ENCODE measurements around the gene KHDRBS2.

DNA sequence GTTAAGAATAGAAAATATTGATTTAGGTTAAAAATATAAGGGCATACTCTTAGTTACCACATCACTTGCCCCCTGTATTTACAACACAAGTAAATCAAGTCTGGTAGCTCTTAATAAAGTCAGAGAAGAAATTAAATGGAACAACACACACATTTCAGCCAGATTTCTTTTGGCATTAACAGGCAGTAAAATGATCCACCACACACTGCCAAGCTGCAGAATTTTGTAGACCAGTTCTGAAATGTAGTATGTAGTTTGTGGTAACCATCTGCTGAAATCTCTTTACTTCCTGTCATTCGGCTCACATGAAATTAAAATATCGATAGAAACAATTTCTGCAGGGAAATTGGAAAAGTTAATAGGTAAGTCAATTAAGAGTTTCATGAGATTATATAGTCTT is 326.8 kb downstream of the KHDRBS2 start:
- TF ChIP-seq CREB1 (CRISPR knock-in tag; IDR thresholded peaks at IDR 0.05) (no peak), JUN (CRISPR knock-in tag; IDR thresholded peaks at IDR 0.05) (no peak), USF1 (CRISPR knock-in tag; IDR thresholded peaks at IDR 0.05) (no peak)
- TF ChIP-seq, protein P1, sequence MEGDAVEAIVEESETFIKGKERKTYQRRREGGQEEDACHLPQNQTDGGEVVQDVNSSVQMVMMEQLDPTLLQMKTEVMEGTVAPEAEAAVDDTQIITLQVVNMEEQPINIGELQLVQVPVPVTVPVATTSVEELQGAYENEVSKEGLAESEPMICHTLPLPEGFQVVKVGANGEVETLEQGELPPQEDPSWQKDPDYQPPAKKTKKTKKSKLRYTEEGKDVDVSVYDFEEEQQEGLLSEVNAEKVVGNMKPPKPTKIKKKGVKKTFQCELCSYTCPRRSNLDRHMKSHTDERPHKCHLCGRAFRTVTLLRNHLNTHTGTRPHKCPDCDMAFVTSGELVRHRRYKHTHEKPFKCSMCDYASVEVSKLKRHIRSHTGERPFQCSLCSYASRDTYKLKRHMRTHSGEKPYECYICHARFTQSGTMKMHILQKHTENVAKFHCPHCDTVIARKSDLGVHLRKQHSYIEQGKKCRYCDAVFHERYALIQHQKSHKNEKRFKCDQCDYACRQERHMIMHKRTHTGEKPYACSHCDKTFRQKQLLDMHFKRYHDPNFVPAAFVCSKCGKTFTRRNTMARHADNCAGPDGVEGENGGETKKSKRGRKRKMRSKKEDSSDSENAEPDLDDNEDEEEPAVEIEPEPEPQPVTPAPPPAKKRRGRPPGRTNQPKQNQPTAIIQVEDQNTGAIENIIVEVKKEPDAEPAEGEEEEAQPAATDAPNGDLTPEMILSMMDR (IDR thresholded peaks at IDR 0.05) = no peak
- TF ChIP-seq, protein P2, sequence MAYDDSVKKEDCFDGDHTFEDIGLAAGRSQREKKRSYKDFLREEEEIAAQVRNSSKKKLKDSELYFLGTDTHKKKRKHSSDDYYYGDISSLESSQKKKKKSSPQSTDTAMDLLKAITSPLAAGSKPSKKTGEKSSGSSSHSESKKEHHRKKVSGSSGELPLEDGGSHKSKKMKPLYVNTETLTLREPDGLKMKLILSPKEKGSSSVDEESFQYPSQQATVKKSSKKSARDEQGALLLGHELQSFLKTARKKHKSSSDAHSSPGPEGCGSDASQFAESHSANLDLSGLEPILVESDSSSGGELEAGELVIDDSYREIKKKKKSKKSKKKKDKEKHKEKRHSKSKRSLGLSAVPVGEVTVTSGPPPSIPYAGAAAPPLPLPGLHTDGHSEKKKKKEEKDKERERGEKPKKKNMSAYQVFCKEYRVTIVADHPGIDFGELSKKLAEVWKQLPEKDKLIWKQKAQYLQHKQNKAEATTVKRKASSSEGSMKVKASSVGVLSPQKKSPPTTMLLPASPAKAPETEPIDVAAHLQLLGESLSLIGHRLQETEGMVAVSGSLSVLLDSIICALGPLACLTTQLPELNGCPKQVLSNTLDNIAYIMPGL (CRISPR knock-in tag; IDR thresholded peaks at IDR 0.05) = no peak
- TF ChIP-seq, protein P3, sequence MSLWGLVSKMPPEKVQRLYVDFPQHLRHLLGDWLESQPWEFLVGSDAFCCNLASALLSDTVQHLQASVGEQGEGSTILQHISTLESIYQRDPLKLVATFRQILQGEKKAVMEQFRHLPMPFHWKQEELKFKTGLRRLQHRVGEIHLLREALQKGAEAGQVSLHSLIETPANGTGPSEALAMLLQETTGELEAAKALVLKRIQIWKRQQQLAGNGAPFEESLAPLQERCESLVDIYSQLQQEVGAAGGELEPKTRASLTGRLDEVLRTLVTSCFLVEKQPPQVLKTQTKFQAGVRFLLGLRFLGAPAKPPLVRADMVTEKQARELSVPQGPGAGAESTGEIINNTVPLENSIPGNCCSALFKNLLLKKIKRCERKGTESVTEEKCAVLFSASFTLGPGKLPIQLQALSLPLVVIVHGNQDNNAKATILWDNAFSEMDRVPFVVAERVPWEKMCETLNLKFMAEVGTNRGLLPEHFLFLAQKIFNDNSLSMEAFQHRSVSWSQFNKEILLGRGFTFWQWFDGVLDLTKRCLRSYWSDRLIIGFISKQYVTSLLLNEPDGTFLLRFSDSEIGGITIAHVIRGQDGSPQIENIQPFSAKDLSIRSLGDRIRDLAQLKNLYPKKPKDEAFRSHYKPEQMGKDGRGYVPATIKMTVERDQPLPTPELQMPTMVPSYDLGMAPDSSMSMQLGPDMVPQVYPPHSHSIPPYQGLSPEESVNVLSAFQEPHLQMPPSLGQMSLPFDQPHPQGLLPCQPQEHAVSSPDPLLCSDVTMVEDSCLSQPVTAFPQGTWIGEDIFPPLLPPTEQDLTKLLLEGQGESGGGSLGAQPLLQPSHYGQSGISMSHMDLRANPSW (CRISPR knock-in tag; conservative IDR thresholded peaks at IDR 0.05; ENCODE audit: low read depth) = no peak
